ENCODE results near the gene RPGRIP1. TPM values are rescaled to one million over a fixed set of nuclear protein-coding genes. Genes with fewer than 3 reads are reported as not detected.

Gene RPGRIP1
- total and polyA plus RNA-seq, 9 donors, result 0.15 to 0.42 (median 0.31) TPM; not detected in 5

- no peak for TF ChIP-seq EP300 (IDR thresholded peaks at IDR 0.05)
- H3K4me1 ChIP-seq (ENCODE audit: insufficient read depth), result peaks cover 12% of the 10 kb centered on the region
- H3K27ac ChIP-seq, result no peak overlapping the region
- DNase-seq, result no peak
- H3K9me3 ChIP-seq, result no peaks in the 10 kb centered on the region
- intact Hi-C loops (cut with DNase I), result no loop called here
- no peaks in the 10 kb centered on the region for H3K27me3 ChIP-seq
- 27 to 37% (median 28%) methylated on average over 7 of the region's 7 CpGs for WGBS, 3 donors
- no peaks in the 10 kb centered on the region for H3K36me3 ChIP-seq
- H3K4me3 ChIP-seq, result no peak overlapping the region
Observed at GRCh38 chr14:21257394-21257909, 22.4 kb upstream of the RPGRIP1 start.

DNA sequence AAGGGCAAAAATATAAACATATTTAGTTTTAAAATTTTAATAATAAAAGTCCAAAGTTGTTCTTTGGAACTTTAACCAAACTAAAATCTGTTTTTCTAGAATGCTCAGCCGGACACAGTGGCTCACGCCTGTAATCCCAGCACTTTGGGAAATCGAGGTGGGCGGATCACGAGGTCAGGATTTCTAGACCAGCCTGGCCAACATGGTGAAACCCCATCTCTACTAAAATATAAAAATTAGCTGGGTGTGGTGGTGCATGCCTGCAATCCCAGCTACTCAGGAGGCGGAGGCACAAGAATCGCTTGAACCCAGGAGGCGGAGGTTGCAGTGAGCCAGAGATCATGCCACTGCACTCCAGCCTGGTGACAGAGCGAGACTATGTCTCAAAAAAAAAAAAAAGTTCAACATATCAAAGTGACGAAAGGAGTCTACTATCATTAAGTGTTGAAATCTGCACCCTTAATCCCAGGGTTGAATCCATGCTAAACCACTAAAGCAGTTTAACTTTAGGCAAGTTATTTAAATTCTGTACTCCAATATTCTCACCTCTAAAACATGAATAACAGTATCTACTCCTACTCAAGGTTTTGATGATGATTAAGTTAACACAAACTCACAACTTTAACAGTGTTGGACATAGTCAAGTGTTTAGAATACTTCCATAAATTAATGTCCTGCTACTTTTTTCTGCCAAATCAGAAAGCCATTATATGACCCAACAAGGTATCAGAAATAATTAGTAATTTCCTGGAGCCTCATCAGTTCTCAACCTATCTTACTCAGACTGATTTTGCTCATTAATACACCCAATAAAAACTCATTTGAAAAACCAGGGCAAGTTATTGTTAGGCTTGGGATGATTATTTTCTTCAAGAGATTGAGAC, 21.6 kb upstream of the RPGRIP1 start:
- Histone ChIP-seq H3K4me3 (no peak overlapping the region), H3K27ac (no peak overlapping the region), H3K9me3 (no peaks in the 10 kb centered on the region), H3K27me3 (no peaks in the 10 kb centered on the region), H3K4me1 (ENCODE audit: insufficient read depth) (peaks cover 13% of the 10 kb centered on the region), H3K36me3 (no peaks in the 10 kb centered on the region)
- intact Hi-C loops (cut with DNase I), result no loop called here
- TF ChIP-seq POLR2A (IDR thresholded peaks at IDR 0.05), result no peak
- no peak for TF ChIP-seq CTCF (IDR thresholded peaks at IDR 0.05)
- WGBS, 3 donors, result 78 to 91% (median 82%) methylated on average over 10 of the region's 10 CpGs
- no peak for DNase-seq

- Histone ChIP-seq H3K36me3 (no peaks in the 10 kb centered on the region), H3K4me1 (ENCODE audit: insufficient read depth) (peaks cover 13% of the 10 kb centered on the region), H3K9me3 (no peaks in the 10 kb centered on the region), H3K27ac (no peak overlapping the region), H3K4me3 (no peak overlapping the region), H3K27me3 (no peaks in the 10 kb centered on the region)
- DNase-seq, result no peak
- 80 to 84% (median 82%) methylated on average over 5 of the region's 5 CpGs for WGBS, 3 donors
- intact Hi-C loops (cut with DNase I), result no loop called here
- TF ChIP-seq CTCF (IDR thresholded peaks at IDR 0.05) (no peak), EP300 (IDR thresholded peaks at IDR 0.05) (no peak), POLR2A (IDR thresholded peaks at IDR 0.05) (no peak)
Observed at GRCh38 chr14:21258889-21259787, 20.7 kb upstream of the RPGRIP1 start.

- intact Hi-C loops (cut with DNase I), result loop anchor here in 2 of 4 donors (10.0 kb wide), 2 partner anchors 47 to 157 kb away; partner anchors contain the start of gene TMEM253 (in 1 of the 2)
- no peaks in the 10 kb centered on the region for H3K9me3 ChIP-seq
- 38 to 63% (median 39%) methylated on average over 1 of the region's 1 CpG for WGBS, 3 donors
- H3K4me1 ChIP-seq (ENCODE audit: insufficient read depth), result peaks cover 10% of the 10 kb centered on the region
- H3K4me3 ChIP-seq, result no peak overlapping the region
- TF ChIP-seq POLR2A (IDR thresholded peaks at IDR 0.05) (no peak), CTCF (IDR thresholded peaks at IDR 0.05) (no peak), EP300 (IDR thresholded peaks at IDR 0.05) (no peak)
- DNase-seq, result no peak
- H3K27me3 ChIP-seq, result no peaks in the 10 kb centered on the region
- no peaks in the 10 kb centered on the region for H3K36me3 ChIP-seq
- no peak overlapping the region for H3K27ac ChIP-seq
Observed at GRCh38 chr14:21261824-21262223, 18.1 kb upstream of the RPGRIP1 start.

All from ovary (tissue), 9 donors.